Measurements from ENCODE around the gene FYN. TPM values are rescaled to one million over a fixed set of nuclear protein-coding genes. Genes with fewer than 3 reads are reported as not detected.
A peak's percentile ranks its signal among the peaks of the same experiment; 100 is the strongest.

Gene FYN
- total RNA-seq, 1 donor, result 106 TPM

- Histone ChIP-seq H4K20me1 (ENCODE audit: insufficient read depth, low read length) (no peaks in the 10 kb centered on the region), H3K79me2 (ENCODE audit: insufficient read depth, low read length) (peaks cover 66% of the 10 kb centered on the region), H3K27ac (ENCODE audit: low read depth, low read length) (no peak overlapping the region)
Measured at GRCh38 chr6:111803371-111803770, 69.9 kb downstream of the FYN start.

GRCh38 chr6:111802720-111803330 is 70.4 kb downstream of the FYN start:
- no peaks in the 10 kb centered on the region for H3K36me3 ChIP-seq (ENCODE audit: insufficient read depth, low read length)
- no peaks in the 10 kb centered on the region for H3K27me3 ChIP-seq (ENCODE audit: insufficient read depth, low read length)
- H4K20me1 ChIP-seq (ENCODE audit: insufficient read depth, low read length), result no peaks in the 10 kb centered on the region
- no peak overlapping the region for H2AFZ ChIP-seq (ENCODE audit: low read length)
- H3K4me1 ChIP-seq (ENCODE audit: insufficient read depth, low read length), result peaks cover 69% of the 10 kb centered on the region
- H3K9me3 ChIP-seq (ENCODE audit: low read depth, low read length), result no peaks in the 10 kb centered on the region
- TF ChIP-seq CTCF (IDR thresholded peaks at IDR 0.05; ENCODE audit: extremely low read depth, low read depth, low read length), result no peak
- no peak overlapping the region for H3K4me3 ChIP-seq (ENCODE audit: insufficient read depth, low read length)
- peak overlapping the region; percentile 3 for H3K27ac ChIP-seq (ENCODE audit: low read depth, low read length)
- H3K79me2 ChIP-seq (ENCODE audit: insufficient read depth, low read length), result peaks cover 62% of the 10 kb centered on the region
- no peak overlapping the region for H3K4me2 ChIP-seq (ENCODE audit: insufficient read depth, low read length)
- DNase-seq (ENCODE audit: insufficient read length, low spot score, missing footprints), result no peak

More at GRCh38 chr6:111803371-111803770, 69.9 kb downstream of the FYN start:
- H2AFZ ChIP-seq (ENCODE audit: low read length), result no peak overlapping the region
- no peaks in the 10 kb centered on the region for H3K27me3 ChIP-seq (ENCODE audit: insufficient read depth, low read length)
- no peak overlapping the region for H3K4me3 ChIP-seq (ENCODE audit: insufficient read depth, low read length)
- DNase-seq (ENCODE audit: insufficient read length, low spot score, missing footprints), result no peak
- H3K9me3 ChIP-seq (ENCODE audit: low read depth, low read length), result no peaks in the 10 kb centered on the region
- no peak for TF ChIP-seq CTCF (IDR thresholded peaks at IDR 0.05; ENCODE audit: extremely low read depth, low read depth, low read length)
- no peaks in the 10 kb centered on the region for H3K36me3 ChIP-seq (ENCODE audit: insufficient read depth, low read length)
- peak overlapping the region; percentile 23 for H3K4me2 ChIP-seq (ENCODE audit: insufficient read depth, low read length)
- H3K4me1 ChIP-seq (ENCODE audit: insufficient read depth, low read length), result peaks cover 66% of the 10 kb centered on the region

GRCh38 chr6:111802015-111802414 is 71.2 kb downstream of the FYN start:
- Histone ChIP-seq H3K27me3 (ENCODE audit: insufficient read depth, low read length) (no peaks in the 10 kb centered on the region), H3K4me2 (ENCODE audit: insufficient read depth, low read length) (no peak overlapping the region), H2AFZ (ENCODE audit: low read length) (no peak overlapping the region), H3K9me3 (ENCODE audit: low read depth, low read length) (no peaks in the 10 kb centered on the region), H3K27ac (ENCODE audit: low read depth, low read length) (no peak overlapping the region), H3K79me2 (ENCODE audit: insufficient read depth, low read length) (peaks cover 54% of the 10 kb centered on the region), H3K4me3 (ENCODE audit: insufficient read depth, low read length) (no peak overlapping the region), H3K4me1 (ENCODE audit: insufficient read depth, low read length) (peaks cover 64% of the 10 kb centered on the region), H4K20me1 (ENCODE audit: insufficient read depth, low read length) (no peaks in the 10 kb centered on the region), H3K36me3 (ENCODE audit: insufficient read depth, low read length) (no peaks in the 10 kb centered on the region)
- no peak for TF ChIP-seq CTCF (IDR thresholded peaks at IDR 0.05; ENCODE audit: extremely low read depth, low read depth, low read length)
- no peak for DNase-seq (ENCODE audit: insufficient read length, low spot score, missing footprints)

GRCh38 chr6:111800821-111801220 is 72.4 kb downstream of the FYN start:
- no peak for DNase-seq (ENCODE audit: insufficient read length, low spot score, missing footprints)

More at GRCh38 chr6:111800821-111801220, 72.4 kb downstream of the FYN start:
- Histone ChIP-seq H3K27ac (ENCODE audit: low read depth, low read length) (peak overlapping the region; percentile 40), H3K36me3 (ENCODE audit: insufficient read depth, low read length) (no peaks in the 10 kb centered on the region), H3K4me2 (ENCODE audit: insufficient read depth, low read length) (peak overlapping the region; percentile 18), H4K20me1 (ENCODE audit: insufficient read depth, low read length) (no peaks in the 10 kb centered on the region), H3K79me2 (ENCODE audit: insufficient read depth, low read length) (peaks cover 53% of the 10 kb centered on the region), H2AFZ (ENCODE audit: low read length) (no peak overlapping the region), H3K9me3 (ENCODE audit: low read depth, low read length) (no peaks in the 10 kb centered on the region), H3K27me3 (ENCODE audit: insufficient read depth, low read length) (no peaks in the 10 kb centered on the region), H3K4me1 (ENCODE audit: insufficient read depth, low read length) (peaks cover 52% of the 10 kb centered on the region), H3K4me3 (ENCODE audit: insufficient read depth, low read length) (no peak overlapping the region)
- no peak for TF ChIP-seq CTCF (IDR thresholded peaks at IDR 0.05; ENCODE audit: extremely low read depth, low read depth, low read length)
